PC-9 (cell line): Measurements from ENCODE around the gene MYOG. TPM values are rescaled to one million over a fixed set of nuclear protein-coding genes. Genes with fewer than 3 reads are reported as not detected.

Experiments
- BruUV-seq: library from RNA; stranded (reverse); fragments of 400-500 nt; replicated peaks from 2 replicates; lab custom pipeline; 2021; lab: Mats Ljungman, UMichigan
- CTCF ChIA-PET: fragments of 300-600 bp; sonication (Branson Sonifier 250); formaldehyde crosslinking; loops from one replicate; lab custom pipeline; 2022; ENCODE audit warnings: antibody characterized with exemption; lab: Charles Lee
- POLR2A ChIA-PET: fragments of 300-600 bp; sonication (Branson Sonifier 250); formaldehyde crosslinking; loops from one replicate; lab custom pipeline; 2022; ENCODE audit warnings: antibody characterized with exemption; ENCODE audit not compliant: unreplicated experiment; lab: Charles Lee
- DNase-seq, 2 experiments: peaks; one replicate each; pipeline versions ENCODE4 v3.0.0 to v3.0.0-alpha.2; 2015 to 2022; ENCODE audit warnings: mixed read lengths in 1 of 2
- H2AFZ ChIP-seq: fragments of 200-600 bp; sonication (generic); 2 replicates; pipeline ENCODE4 v1.8.1; 2017; ENCODE audit warnings: antibody characterized with exemption
- H3F3A ChIP-seq: fragments of 200-600 bp; sonication (generic); 2 replicates; pipeline ENCODE4 v1.8.1; 2017; ENCODE audit warnings: antibody characterized with exemption, mild to moderate bottlenecking, low read depth; ENCODE audit not compliant: insufficient read depth
- H3K27ac ChIP-seq: fragments of 200-600 bp; sonication (generic); 2 replicates; pipeline ENCODE4 v1.6.1; 2016; ENCODE audit warnings: mixed run types
- H3K27me3 ChIP-seq: fragments of 200-600 bp; sonication (generic); 2 replicates; pipeline ENCODE4 v1.6.1; 2016; ENCODE audit warnings: low read depth, mixed run types; ENCODE audit not compliant: insufficient read depth
- H3K36me3 ChIP-seq: fragments of 200-600 bp; sonication (generic); 2 replicates; pipeline ENCODE4 v1.6.1; 2016; ENCODE audit warnings: low read depth, mixed run types
- H3K4me1 ChIP-seq: fragments of 200-600 bp; sonication (generic); replicated peaks from 2 replicates; pipeline ENCODE4 v1.6.1; 2016; ENCODE audit warnings: mixed run types; ENCODE audit not compliant: insufficient read depth
- H3K4me2 ChIP-seq: fragments of 200-600 bp; sonication (generic); 2 replicates; pipeline ENCODE4 v1.6.1; 2017; ENCODE audit warnings: mixed run types
- H3K4me3 ChIP-seq: fragments of 200-600 bp; sonication (generic); 2 replicates; pipeline ENCODE4 v1.6.1; 2016; ENCODE audit warnings: mixed run types
- H3K79me2 ChIP-seq: fragments of 200-600 bp; sonication (generic); 2 replicates; pipeline ENCODE4 v1.6.1; 2017; ENCODE audit warnings: low read depth, mixed run types
- H3K9me2 ChIP-seq: fragments of 200-600 bp; sonication (generic); 2 replicates; pipeline ENCODE4 v1.8.1; 2017; ENCODE audit warnings: mild to moderate bottlenecking; ENCODE audit not compliant: insufficient read depth
- H3K9me3 ChIP-seq: fragments of 200-600 bp; sonication (generic); 2 replicates; pipeline ENCODE4 v1.8.1; 2016; ENCODE audit warnings: low read depth; ENCODE audit not compliant: insufficient read depth
- H4K20me1 ChIP-seq: fragments of 200-600 bp; sonication (generic); 2 replicates; pipeline ENCODE4 v1.8.1; 2017; ENCODE audit not compliant: insufficient read depth
- CTCF ChIP-seq: fragments of 200-600 bp; sonication (generic); conservative IDR thresholded peaks from 2 replicates; pipeline ENCODE4 v1.6.1; 2017; ENCODE audit warnings: mixed run types, antibody characterized with exemption, mild to moderate bottlenecking, moderate library complexity
- EZH2 ChIP-seq: fragments of 200-600 bp; sonication (generic); IDR thresholded peaks from 2 replicates; pipeline ENCODE4 v1.8.0; 2017; ENCODE audit warnings: antibody characterized with exemption, low read depth
- intact Hi-C: fragments of 100-400 bp; cut with micrococcal nuclease; formaldehyde crosslinking; loops from one replicate; pipeline ENCODE4 v1.10.0; 2022; ENCODE audit not compliant: unreplicated experiment
- total RNA-seq: library from RNA; stranded (reverse); gene quantifications from 2 replicates; pipeline ENCODE4 v1.2.3, GENCODE V29; 2021

MYOG gene
- total RNA-seq, 1 experiment from 2014 or later: not detected

GRCh38 chr1:203049077-203049476 is 36.7 kb downstream of the MYOG start:
- BruUV-seq: no TSS peak

GRCh38 chr1:203048555-203049051 is 37.2 kb downstream of the MYOG start:
- H3K4me1 ChIP-seq: 0 out of 2 replicates have a peak, but pooled peaks cover 4% of the 10 kb centered on the region
- H3K4me2 ChIP-seq: no peak overlapping the region
- no peaks in the 10 kb centered on the region for H3F3A ChIP-seq
- ChIA-PET CTCF (no interaction called here), POLR2A (no interaction called here)
- no peak for DNase-seq
- TF ChIP-seq CTCF (no peak), EZH2 (no peak)
- H3K9me3 ChIP-seq: no peaks in the 10 kb centered on the region
- H3K27ac ChIP-seq: no peak overlapping the region
- no peak overlapping the region for H2AFZ ChIP-seq
- no peaks in the 10 kb centered on the region for H3K79me2 ChIP-seq
- BruUV-seq: no TSS peak
- H3K4me3 ChIP-seq: no peak overlapping the region
- H4K20me1 ChIP-seq: no peaks in the 10 kb centered on the region
- 0 out of 2 replicates have a peak, but pooled peaks cover 5% of the 10 kb centered on the region for H3K27me3 ChIP-seq
- intact Hi-C loops: no loop called here
- H3K9me2 ChIP-seq: no peaks in the 10 kb centered on the region
- H3K36me3 ChIP-seq: no peaks in the 10 kb centered on the region

More at GRCh38 chr1:203049077-203049476, 36.7 kb downstream of the MYOG start:
- Histone ChIP-seq H3K9me2 (no peaks in the 10 kb centered on the region), H3K4me2 (no peak overlapping the region), H3F3A (no peaks in the 10 kb centered on the region), H4K20me1 (no peaks in the 10 kb centered on the region), H3K27ac (no peak overlapping the region), H3K36me3 (no peaks in the 10 kb centered on the region), H3K4me3 (no peak overlapping the region), H3K27me3 (0 out of 2 replicates have a peak, but pooled peaks cover 5% of the 10 kb centered on the region), H3K9me3 (no peaks in the 10 kb centered on the region), H2AFZ (no peak overlapping the region), H3K4me1 (0 out of 2 replicates have a peak, but pooled peaks cover 4% of the 10 kb centered on the region), H3K79me2 (no peaks in the 10 kb centered on the region)
- no peak for TF ChIP-seq EZH2
- TF ChIP-seq CTCF: no peak
- intact Hi-C loops: no loop called here
- CTCF ChIA-PET: no interaction called here
- DNase-seq: no peak
- POLR2A ChIA-PET: no interaction called here

GRCh38 chr1:203048086-203048485 is 37.7 kb downstream of the MYOG start:
- Histone ChIP-seq H3K4me3 (no peak overlapping the region), H4K20me1 (no peaks in the 10 kb centered on the region), H3K27me3 (0 out of 2 replicates have a peak, but pooled peaks cover 5% of the 10 kb centered on the region), H3K4me2 (no peak overlapping the region), H3K79me2 (no peaks in the 10 kb centered on the region), H3K27ac (no peak overlapping the region), H3K36me3 (no peaks in the 10 kb centered on the region), H2AFZ (no peak overlapping the region), H3K9me3 (no peaks in the 10 kb centered on the region), H3K4me1 (0 out of 2 replicates have a peak, but pooled peaks cover 4% of the 10 kb centered on the region), H3K9me2 (no peaks in the 10 kb centered on the region), H3F3A (no peaks in the 10 kb centered on the region)
- ChIA-PET CTCF (no interaction called here), POLR2A (no interaction called here)
- no peak for DNase-seq
- intact Hi-C loops: no loop called here
- no peak for TF ChIP-seq EZH2
- no peak for TF ChIP-seq CTCF
- BruUV-seq: no TSS peak
